Right lung (tissue), 5 donors: ENCODE results near the gene C9orf72. TPM values are rescaled to one million over a fixed set of nuclear protein-coding genes. Genes with fewer than 3 reads are reported as not detected.
"Not testable (repeated sequence)": the region's sequence is repeated elsewhere in the genome, so short reads cannot be mapped to it uniquely, and the experiment has no call there.

ENCODE experiments used
- DNase-seq, 2 donors: peaks; one replicate each; pipeline ENCODE4 v3.0.0-alpha.2; 2013
- polyA plus RNA-seq, 5 donors: library from polyadenylated mRNA; unstranded; fragments of 120-200 nt; gene quantifications; one replicate each; pipeline versions ENCODE4 v1.2.1 to v1.2.3, GENCODE V29; 2013; ENCODE audit warnings: inconsistent platforms in 1 of 5, low replicate concordance in 1 of 5; ENCODE audit not compliant: insufficient read length in 5 of 5, insufficient read depth in 1 of 5

The C9orf72 gene
- polyA plus RNA-seq, 5 donors = 16.9 to 33.6 (median 24.0) TPM

DNA sequence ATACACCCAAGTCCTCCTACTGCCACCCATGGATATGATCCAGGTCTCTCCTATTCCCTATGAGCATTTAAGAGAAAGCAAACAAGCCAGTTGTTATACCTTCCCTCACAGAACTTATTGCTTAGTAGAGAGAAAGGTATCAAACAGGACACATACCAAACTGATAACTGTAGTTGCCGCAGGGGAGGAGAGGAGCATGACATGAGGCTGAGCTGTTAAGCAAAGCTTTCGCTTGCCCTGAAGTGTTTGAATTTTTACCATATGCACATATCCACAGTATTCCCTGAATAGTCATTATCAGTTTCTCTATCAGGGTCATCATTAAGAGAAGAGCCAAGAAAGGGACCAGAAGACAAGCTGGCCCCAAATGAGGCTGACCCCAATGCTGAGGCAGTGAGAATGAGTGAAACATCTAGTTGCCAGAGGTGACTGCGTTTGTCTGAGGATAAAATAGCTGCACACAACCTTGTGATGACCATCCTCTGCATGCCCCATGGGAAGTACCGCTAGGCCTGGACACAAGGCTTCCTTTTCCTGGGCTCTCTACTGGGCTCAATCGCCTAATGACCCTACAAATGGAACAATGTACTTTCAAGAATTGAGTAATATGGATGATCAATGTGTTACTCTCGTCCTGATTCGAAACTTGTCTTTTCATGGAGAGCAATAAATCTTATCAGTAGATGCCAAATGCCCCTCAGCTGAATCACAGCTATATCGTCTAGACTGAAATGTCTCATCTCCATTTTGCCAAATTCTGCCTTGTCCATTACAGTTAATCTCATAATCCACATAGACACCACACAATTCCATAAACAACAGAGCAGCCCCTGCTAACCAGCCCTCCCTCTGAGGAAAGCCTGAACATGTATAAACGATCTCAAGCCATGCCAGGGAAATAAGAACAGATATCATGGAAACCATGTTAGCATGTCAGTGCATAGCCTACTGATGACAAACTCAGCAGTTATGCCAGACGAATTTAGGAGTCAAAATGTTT is 53.5 kb downstream of the C9orf72 start:
- DNase-seq = no peak

DNA sequence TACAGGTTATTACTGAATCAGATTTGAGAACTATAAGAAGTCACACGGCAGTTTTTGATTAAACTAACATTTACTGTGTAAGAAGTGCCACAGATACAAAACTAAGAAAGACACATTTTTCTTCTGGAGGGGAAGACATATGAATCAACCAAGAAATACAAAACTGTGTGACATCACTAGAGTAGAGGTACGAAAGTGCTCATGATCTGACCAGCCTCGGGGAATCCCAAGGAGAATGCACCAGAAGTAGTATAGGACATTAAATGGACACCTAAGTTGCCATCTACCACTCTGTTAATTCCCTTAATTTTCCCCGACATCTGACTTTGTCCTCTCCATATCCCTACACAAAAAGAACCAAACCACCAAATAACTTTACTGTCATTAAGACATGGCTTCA is 54.5 kb downstream of the C9orf72 start:
- no peak for DNase-seq

DNA sequence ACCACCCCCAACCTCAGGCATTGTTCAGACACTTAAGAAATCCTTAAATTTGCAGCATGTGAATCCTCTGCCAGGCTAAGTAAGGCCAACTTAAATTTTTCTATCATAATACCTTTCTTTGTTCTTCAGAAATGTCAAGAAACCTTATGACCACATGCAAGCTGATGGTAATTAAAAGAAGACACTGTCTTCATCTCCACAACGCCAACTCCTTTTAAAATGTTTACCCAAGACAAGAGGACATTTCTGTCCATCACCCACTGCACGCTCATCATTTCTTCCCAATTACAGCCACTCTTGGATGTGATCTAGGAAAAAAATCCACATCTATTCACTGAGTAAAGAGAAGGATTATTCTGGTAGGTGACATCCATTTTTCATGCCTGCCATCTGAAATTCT is 55.3 kb downstream of the C9orf72 start:
- no peak for DNase-seq

DNA sequence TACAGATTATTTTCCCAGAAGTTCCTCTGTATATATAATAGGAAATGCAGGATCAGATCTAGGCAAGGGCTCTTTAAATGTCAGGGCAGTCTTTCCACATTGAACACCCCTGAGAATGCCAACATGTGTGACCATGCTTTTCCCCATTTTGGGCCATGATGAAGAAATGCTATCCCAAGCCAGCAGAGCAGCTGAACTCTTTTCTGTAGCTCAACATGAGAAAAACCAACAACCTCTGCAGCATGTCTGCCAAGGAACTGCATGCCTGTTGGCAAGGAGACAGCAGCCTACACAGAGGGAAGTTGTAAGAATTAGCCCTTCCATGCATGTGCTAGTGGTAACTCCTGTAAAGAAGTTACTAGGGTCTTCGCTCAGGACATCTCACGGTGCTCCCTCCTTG is 58.7 kb downstream of the C9orf72 start:
- DNase-seq = peak; percentile 35 to 54

DNA sequence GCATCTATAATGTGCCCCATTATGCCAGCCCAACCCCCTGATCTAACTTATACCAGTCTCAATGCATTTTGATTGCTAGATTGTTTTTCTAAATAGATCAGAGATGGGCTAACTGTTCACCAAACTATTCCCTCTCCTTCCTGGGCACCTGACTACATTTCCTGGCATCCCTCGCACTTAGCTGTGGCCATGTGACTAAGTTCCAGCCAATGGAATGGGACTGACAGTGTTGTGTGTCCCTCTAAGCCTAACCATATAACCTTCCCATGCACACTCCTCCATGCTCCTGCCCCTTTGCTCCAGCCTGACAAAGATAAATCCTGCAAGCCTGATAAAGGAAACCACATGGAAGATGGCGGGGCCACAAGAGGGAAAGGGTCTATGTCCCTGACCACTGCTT is 61.5 kb downstream of the C9orf72 start:
- DNase-seq = no peak

DNA sequence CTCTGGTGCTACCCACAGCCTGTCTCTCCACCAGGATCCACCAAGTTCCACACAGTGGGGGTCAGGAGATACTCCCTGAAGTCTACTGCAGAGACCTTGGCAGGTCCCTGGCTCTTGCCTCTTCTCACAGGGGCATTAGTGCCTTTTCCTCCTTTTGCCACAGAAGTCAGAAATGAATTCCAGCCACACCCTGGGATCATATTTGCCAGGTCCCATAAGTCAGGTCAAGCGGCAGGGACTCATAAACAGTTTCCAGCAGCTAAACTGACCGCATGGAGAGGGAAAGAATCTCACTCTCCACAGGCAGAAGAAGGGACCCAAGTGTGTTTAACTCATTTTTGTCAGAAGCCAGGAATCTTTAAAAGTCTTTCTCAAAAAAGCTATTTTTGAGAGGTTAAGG is 62.5 kb downstream of the C9orf72 start:
- no peak for DNase-seq

DNA sequence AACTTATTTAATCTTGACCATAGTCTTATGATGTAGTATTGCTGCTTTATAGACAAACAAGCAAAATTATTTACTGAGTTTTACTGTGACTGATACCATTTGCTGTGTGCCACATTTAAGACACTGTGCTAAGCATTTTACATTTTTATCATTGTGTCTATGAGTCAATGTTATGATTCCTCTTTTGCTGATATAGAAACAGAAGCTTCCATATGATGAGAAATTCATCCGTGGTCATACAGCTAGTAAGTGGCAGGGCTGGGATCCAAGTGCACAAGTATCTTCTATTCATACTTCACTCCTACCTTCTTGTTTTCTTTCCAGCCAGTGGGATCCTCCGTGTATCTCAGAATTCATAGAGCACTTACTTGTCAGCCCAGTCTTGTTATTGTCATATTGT is 66.3 kb downstream of the C9orf72 start:
- no peak for DNase-seq

DNA sequence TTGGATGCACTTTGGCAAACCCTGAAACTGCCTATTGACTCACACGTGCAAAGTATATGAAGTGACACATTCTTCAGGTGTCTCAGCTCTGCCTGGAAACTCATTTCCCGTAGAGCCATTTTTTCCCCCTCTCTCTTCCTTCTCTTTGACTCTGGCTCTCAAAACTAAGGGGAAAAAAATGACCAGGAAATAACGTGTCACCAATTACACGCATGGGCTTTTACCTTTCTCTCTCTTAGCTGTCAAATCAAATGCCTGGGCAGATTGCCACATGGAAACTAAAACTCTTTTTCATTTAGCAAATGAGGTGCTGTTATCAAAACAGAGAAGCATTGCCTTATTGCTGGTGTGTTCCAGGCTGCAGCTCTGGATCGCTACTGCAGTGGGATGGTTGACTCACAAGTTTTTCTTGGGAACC is 67.5 kb downstream of the C9orf72 start:
- DNase-seq = no peak

DNA sequence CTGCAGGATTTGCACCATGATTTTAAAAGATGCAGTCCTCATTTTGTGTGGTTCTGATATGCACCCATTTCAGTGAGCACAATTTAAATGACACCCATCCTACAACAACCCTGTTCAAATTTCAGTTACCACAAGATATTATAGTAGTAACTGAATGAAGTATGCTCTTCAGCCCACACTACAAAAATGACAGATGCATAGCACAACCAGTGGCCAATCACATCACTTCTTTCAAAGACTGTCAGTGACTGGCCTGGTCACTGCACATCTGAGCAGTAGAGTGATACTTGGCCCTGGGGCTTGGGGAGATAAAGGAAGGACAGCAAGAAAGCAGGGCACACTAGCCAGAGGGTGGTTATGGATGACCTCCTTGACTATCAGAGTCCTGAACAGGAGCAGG is 69.0 kb downstream of the C9orf72 start:
- DNase-seq = no peak

DNA sequence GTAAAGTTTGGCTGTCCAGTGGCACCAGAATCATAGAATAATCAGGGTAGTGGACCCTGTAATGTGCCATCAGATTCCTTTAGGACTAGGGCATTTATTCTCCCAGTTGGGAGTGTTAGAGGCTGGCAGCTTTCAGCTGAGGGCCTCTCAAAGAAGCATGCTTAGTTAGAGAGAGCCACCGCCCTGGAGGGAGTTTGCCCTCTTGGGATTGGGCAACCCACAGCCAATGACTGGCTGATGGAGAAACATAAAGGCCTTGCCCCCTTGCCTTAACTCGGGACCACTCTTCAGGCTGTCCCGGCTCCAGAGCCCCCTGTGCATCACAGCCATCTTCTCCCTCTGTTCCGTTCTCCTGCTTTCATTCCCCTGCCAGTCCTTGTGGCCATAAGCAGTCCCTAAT is 69.7 kb downstream of the C9orf72 start:
- DNase-seq = no peak

DNA sequence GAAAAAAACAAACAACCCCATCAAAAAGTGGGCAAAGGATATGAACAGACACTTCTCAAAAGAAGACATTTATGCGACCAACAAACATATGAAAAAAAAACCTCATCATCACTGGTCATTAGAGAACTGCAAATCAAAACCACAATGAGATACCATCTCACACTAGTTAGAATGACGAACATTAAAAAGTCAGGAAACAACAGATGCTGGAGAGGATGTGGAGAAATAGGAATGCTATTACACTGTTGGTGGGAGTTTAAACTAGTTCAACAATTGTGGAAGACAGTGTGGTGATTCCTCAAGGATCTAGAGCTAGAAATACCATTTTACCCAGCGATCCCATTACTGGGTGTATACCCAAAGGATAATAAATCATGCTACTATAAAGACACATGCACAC is 72.4 kb downstream of the C9orf72 start:
- DNase-seq = not testable (repeated sequence)

DNA sequence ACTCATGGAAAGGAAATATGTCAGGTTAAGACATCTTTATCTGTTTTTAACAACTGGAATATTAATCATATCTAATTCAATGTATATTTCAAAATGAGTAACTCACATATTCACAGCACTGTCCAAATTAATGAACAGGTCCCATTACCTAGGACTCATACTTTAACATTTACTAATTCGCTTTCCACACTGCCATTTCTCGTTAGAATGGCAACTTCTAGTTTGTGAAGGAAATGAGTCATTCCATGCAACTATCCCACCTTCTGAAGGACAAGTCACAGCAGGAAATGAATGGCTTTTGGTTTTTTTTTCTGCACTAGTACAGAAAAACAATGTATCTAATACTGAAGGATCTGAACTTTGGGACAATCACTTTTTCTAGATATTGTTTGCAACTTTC is 73.8 kb downstream of the C9orf72 start:
- no peak for DNase-seq

DNA sequence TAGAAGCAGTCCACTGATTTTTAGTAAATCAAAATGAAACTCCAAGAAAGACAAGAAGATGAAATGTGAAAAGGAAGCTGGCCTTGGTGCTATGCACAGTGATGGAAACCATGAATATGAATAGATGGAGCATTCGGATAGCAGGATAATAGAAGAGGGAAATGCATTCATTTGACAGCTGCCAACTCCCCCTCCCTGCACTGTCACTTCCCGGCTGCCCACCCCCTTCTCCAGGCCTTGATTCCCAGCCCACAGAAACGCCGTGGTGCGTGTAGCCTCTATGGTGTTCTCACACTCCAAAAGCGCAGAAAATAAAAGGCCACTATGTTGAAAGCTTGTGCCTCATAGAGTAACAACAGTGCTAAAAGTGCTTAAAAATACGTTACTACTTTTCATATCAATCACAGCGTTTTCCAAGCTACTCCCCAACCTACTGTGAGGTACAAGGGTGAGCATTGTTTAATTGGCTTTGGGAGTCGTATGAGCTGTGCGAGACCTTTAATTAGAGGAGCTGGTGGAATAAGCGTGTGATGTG is 75.3 kb downstream of the C9orf72 start:
- DNase-seq = no peak

Other genes with a start within 250 kb of the C9orf72 start
- gene IFNK, start 49.2 kb downstream of the C9orf72 start, polyA plus RNA-seq = not detected
- gene MOB3B, start 43.7 kb downstream of the C9orf72 start, polyA plus RNA-seq = 10 to 100 TPM; 13.2 to 19.1 (median 15.8) TPM